Fibroblast of skin of back (primary cell): ENCODE results near the gene HOXB5.

ENCODE experiments used
- DNase-seq: peaks from one replicate; pipeline ENCODE4 v3.0.0-alpha.2; 2013

The HOXB5 gene

GRCh38 chr17:48615963-48616716, 22.6 kb upstream of the HOXB5 start:
- no peak for DNase-seq

- no peak for DNase-seq
These were observed 21.7 kb upstream of the HOXB5 start, which contains the start of gene HOXB8 for GRCh38 chr17:48615047-48615962. TSS of gene HOXB8 (minus strand) at chr17:48615292. CDS start at chr17:48614704, 588 bp downstream.

DNA sequence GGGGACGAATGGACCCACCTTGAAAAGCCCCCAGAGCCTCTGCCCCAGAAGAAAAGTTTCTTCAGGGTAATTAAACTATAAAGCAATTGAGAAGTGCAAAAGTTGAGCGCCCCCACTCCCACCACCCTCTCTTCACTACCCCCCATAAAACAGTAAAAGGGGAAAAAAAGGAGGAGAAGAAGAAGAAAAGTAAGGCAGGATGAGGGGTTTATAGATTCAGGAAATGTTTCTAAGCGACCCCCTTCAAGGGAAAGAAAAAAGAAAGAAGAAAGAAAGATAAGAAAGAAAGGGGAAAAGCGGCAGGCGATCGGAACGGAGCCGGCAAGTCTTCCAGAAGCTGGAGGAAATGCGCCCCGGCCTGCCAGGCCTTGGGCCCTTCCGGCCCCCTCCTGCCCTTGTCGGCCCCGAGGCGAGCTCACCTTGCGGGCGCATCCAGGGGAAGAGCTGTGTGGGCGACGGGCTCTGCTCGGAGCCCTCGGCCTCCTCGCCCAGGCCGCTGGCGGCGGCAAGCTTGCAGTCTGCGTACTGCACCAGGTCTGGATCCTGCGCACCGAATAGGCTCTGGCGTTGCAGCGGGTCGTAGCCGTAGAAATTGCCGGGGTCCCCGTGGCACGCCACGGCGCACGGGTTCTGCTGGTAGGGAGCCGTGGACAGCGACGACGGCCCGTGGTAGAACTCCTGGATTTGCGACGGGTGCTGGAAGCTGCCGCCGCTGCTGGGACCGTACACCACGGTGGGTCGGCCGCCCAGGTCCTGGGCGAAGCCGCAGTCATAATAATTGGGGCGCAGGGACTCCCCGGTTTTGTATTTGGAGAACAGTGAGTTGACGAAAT, 20.5 kb upstream of the HOXB5 start:
- no peak for DNase-seq

DNA sequence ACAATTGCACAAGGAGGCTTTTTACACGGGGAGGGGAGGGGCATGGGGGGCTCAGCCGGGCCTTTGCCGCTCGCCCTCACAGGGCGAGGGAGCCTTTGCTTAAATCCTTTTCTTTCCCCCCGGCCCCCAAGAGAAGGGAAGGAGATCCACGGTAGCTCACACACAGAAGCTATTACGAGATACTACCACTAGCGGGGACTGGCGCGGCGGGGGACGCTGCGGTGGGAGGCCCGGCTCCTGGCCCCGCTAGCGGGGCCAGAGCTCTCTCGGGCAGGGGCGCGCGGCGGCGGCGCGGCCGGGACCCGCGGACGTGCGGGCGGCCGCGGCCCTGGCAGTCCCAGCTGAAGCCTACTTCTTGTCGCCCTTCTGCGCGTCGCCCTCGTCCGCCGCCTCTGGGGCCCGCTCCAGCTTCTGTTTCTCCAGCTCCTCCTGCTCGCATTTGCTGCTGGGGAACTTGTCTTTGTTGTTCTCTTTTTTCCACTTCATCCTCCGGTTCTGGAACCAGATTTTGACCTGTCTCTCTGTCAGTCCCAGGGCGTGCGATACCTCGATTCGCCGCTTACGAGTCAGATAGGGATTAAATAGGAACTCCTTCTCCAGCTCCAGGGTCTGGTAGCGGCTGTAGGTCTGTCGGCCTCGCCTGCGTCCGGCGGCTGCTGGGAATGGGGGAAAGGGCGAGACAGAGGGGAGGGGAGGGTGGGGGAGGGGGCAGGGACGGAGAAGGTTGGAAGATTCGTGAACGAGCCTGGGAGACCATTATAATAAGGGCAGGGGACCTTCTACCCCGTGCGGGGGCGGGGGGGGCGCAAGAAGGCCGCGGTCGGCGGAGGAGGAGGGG, 19.5 kb upstream of the HOXB5 start:
- DNase-seq: peak; percentile 25

GRCh38 chr17:48612456-48612853, 18.9 kb upstream of the HOXB5 start:
- DNase-seq: no peak

DNA sequence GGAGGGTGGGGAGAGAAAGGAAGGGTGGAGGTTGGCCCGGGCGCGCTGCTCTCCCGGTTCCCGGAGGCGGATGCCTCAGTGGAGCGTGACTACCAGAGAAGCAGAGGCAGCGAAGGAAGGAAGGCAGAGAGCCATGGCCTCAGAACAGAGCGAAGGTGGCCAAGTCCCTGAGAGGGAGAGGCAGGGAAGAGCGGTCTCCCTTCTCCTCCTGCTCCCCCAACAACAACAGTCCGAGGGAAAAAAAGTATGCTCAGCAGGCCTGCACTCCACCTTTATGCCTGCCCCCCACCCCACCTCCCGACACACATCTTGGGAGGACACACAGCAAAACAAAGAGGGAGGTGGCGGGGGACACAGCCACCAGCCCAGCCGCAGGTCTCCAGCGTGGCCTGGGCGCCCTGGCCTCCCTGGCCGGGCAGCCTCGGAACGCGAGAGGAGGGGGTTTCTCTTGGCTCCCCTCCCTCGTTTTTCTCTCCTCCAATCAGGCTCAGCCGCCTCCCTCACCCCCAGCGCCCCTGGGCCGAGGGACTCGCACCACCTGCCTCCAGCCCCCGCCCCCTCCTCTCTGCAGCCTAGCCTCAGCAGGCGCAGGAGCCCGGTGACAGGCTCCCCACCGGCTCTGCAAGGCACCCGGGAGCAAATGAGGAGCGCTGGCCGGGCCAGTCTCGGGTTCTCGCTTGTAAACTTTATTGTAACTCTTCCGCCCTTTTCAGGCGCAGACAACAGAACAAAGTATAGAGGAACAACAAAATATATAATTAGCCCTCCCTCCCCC, 18.3 kb upstream of the HOXB5 start:
- no peak for DNase-seq

GRCh38 chr17:48611213-48611612, 17.6 kb upstream of the HOXB5 start:
- no peak for DNase-seq

DNA sequence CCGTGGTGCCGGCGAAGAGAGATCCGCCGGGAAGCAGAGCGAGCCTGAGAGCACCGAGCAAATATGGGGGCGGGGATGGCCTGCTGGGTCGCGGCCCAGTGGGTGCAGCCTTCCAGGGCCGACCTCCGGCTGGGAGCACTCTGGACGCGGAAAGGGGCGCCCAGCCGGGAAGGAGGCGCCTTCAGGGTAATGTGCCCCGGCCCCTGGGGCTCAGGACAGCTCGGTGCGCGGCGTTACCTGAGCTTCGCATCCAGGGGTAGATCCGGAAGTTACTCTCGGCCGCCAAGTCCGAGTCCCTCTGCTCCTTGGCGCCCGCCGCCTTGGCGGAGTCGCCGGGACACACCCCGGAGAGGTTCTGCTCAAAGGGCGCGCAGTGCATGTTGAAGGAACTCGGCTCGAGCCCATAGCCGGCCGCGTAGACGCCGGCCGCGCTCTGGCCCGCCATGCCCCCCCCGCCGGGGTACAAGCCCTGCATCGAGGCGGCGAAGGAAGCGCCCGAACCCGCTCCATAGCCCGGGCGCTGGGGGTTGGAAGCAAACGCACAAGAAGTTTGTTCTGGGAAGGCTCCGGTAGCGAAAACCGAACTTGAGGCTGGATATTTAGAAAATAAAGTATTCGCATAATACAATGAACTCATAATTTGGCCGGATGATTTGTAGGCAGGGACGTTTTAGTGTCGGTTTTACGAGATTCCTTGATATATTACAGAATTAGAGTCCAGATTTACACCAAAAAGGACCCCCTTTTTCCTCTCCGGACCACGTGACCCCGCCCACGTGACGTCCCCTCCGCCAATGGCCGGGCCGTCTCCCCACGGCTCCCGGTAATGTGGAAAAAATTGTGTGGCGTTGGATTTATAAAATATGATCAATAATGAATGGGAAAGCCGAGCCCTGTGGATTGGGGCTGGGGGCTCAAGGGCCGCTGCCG, 17.0 kb upstream of the HOXB5 start, which contains the start of gene HOXB7:
HOXB7 (minus strand) TSS at position 736 of the 930 bp plus-strand sequence; CDS start at position 637, 99 bp downstream.
- DNase-seq: no peak

DNA sequence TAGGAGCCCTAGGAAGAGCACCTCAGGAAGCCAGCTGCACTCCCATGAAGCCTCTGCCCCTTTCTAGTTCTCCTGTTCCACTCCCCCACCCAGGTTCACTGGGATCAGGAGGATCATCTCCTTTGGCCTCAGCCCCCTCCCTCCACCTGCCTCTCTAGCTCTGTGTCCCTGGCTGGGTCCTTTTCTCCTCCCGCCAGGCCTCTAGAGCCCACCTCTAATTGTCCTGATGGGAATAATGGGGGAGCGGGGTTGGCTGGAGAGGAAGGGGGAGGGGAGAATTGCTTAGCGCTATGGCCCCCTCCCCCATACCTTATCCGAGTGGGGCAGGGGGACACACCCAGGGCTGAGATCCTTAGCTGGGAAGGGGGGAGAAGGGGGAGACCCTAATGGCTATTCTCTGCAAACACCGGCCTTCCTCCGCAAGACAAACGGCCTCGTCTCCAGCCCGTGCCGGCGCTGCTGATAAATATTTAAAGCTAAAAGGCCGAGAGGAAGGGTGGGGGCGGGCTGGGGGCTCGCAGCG, 16.2 kb upstream of the HOXB5 start:
- no peak for DNase-seq

- no peak for DNase-seq
These were observed 15.5 kb upstream of the HOXB5 start for GRCh38 chr17:48609033-48609432.

GRCh38 chr17:48608494-48608834, 14.9 kb upstream of the HOXB5 start:
- DNase-seq: no peak

DNA sequence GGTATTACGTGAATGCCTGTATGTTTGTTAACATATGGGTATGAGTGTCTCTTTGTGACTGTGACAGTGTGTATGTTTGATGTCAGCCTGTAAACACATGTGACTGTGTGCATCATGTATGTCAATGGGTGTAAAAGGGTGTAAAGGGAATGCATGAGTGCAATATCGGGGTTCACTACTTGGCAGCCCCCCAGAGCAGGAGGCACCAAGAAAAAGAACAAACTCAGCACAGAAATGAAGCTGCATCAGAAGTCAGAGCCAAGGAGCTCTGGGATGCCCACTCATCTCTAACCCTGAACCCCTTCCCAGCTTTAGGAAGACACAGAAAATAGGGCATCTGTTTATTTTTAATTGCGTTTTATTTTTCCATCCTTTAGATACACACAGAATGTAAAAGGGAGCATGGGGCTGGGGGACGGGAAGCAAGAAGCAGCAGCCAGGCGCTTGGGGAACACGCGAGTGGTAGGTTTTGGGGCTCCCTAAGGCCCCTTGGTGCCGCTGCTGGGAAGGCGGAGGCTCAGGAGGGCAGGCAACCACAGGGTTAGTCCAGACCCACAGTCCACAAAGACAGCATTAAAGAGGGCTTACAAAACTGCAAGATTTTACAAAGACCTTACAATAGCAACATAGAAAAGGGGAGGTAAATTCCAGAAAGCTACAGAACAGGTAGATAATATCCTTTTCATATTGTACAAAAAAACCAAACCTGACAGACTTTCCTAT, 13.5 kb upstream of the HOXB5 start:
- no peak for DNase-seq

DNA sequence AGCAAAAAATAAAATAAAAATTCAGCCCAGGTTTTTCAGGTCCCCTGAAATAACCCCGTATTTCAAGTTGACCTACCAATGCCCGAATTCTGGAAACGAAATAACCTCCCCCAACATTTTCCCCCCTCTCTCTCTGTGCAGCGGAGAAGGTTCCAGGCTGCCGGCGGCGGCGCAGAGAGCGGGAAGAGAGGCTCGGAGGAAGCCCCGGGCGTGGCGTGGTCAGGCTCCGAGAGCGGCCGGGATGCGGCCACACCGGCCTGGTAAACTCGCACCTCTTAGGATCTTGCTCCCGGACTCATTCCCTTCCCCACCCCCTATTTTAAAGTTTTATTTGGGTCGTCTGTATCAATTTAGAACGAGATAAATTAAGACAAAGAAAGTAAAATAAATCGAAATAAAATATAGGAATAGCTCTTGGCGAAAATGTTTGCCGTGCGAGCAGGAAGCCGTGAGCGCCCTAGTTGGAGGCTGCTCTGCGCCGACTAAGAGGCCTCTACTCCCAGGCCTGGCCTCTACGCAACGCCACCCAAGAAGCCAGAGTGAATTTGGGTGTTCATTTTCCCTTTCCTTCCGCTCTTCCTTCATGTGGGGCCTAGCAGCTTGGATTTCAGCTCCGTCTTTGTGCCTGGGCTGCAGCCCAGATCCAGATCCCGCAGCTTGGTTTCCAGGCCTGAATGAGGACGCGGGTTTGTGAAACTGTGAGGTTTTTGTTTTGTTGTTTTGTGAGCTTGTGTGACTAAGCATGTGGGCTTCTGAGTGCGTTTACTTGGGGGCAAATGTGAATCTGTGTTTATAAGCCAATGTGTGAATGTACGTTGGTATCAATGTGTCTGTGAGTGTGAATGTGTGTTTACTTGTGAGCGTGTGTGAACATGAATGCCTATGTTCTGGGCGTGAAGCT, 12.7 kb upstream of the HOXB5 start:
- DNase-seq: no peak

DNA sequence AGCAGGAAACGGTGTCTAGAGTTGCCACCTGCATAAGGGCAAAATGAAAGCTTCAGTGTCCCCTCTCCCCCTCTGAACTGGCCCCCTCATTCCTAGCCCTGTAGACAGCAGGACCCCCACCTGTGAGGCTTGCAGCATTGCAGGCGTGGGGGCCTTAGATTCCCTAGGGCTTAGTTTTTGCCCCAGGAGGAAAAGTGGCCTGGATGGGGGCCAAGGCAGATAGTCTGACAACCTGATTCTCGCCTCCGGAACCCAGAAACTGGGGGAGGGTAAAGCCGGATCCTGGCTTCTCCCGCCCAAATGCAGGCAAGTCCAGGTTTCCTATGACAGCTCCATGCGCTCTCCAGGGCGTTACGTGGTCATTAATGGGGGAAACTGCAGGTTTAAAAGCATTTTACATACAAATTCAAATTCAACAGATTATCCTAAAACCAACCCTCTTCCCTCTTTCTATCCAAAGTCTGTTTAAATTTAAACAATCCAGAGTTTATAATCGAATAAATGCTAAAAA, 11.9 kb upstream of the HOXB5 start:
- DNase-seq: no peak

GRCh38 chr17:48604770-48605329, 11.3 kb upstream of the HOXB5 start, which contains the start of gene HOXB6:
TSS of gene HOXB6 (minus strand) at chr17:48604986. CDS start at chr17:48598150, 6,836 bp downstream.
- no peak for DNase-seq

- DNase-seq: no peak
These were observed 10.6 kb upstream of the HOXB5 start for GRCh38 chr17:48603959-48604769.
